Duodenal mucosa (tissue), 2 donors: ENCODE data around the gene PRND.
A peak's percentile ranks its signal among the peaks of the same experiment; 100 is the strongest.

Experiments
- H3K27ac ChIP-seq: one replicate; pipeline ENCODE4 v1.7.0; 2013; ENCODE audit warnings: low read depth, low read length
- H3K27me3 ChIP-seq, 2 donors: one replicate each; pipeline ENCODE4 v1.7.0; 2013; ENCODE audit warnings: low read length in 2 of 2, control low read depth in 1 of 2; ENCODE audit not compliant: insufficient read depth in 2 of 2, control insufficient read depth in 1 of 2
- H3K36me3 ChIP-seq, 2 donors: one replicate each; pipeline ENCODE4 v1.7.0; 2013; ENCODE audit warnings: low read length in 2 of 2, control low read depth in 1 of 2; ENCODE audit not compliant: insufficient read depth in 2 of 2, control insufficient read depth in 1 of 2
- H3K4me1 ChIP-seq, 2 donors: one replicate each; pipeline ENCODE4 v1.7.0; 2013; ENCODE audit warnings: low read length in 2 of 2, control low read depth in 1 of 2; ENCODE audit not compliant: insufficient read depth in 2 of 2, control insufficient read depth in 1 of 2
- H3K4me3 ChIP-seq, 2 donors: one replicate each; pipeline ENCODE4 v1.7.0; 2013; ENCODE audit warnings: low read length in 2 of 2, low read depth in 1 of 2
- H3K9ac ChIP-seq, 2 donors: one replicate each; pipeline ENCODE4 v1.7.0; 2013; ENCODE audit warnings: low read length in 2 of 2, low read depth in 1 of 2
- H3K9me3 ChIP-seq, 2 donors: one replicate each; pipeline ENCODE4 v1.7.0; 2013; ENCODE audit warnings: low read length in 2 of 2, control low read depth in 1 of 2; ENCODE audit not compliant: control insufficient read depth in 1 of 2

PRND gene

DNA sequence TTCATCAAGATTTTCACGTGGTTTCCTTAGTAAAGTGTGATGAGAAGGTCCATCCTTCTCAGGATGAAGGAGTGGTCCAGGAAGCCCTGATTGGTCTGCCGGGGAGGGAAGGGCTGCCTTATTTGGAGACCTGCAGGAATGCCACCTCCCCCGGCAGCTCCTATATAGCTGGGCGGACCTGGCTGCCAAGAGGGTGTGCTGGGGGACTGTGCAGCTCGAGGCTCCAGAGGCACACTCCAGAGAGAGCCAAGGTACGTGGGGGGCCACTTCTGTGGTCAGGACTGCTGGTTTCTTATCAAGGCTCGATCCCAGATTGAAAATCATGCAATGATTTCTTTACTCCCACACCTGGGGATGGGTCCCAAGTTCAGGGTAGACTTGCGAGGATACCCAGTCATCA, at the start of gene PRND:
Gene PRND (plus strand): TSS at position 191 of the 400 bp plus-strand sequence. CDS start 2,643 bp downstream, outside the sequence.
- no peaks in the 10 kb centered on the region for H3K36me3 ChIP-seq
- H3K4me1 ChIP-seq, result peaks cover 0 to 8% of the 10 kb centered on the region in 2 donors
- no peaks in the 10 kb centered on the region for H3K9me3 ChIP-seq
- H3K27me3 ChIP-seq, result no peaks in the 10 kb centered on the region
- no peak within 1 kb of the TSS for H3K27ac ChIP-seq
- H3K4me3 ChIP-seq, result peak within 1 kb of the TSS in 1 of 2 donors; percentile 22
- H3K9ac ChIP-seq, result peak within 1 kb of the TSS in 1 of 2 donors; percentile 10

DNA sequence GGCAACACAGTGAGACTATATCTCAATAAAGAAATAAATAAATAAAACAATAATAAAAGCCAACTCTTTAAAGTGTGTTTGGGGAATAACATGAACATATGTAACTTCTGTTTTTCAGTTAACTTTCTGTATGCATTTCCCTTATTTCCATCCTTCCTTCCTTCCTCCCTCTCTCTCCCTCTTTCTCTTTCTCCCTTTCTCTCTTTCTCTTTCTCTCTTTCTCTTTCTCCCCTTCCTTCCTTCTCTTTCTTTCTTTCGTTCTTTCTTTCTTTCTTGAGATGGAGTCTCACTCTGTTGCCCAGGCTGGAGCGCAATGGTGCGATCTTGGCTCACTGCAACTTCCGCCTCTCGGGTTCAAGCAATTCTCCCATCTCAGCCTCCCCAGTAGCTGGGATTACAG, 48.8 kb upstream of the PRND start:
- no peaks in the 10 kb centered on the region for H3K36me3 ChIP-seq
- no peak overlapping the region for H3K9ac ChIP-seq
- H3K9me3 ChIP-seq, result no peaks in the 10 kb centered on the region
- H3K4me3 ChIP-seq, result no peak overlapping the region
- no peaks in the 10 kb centered on the region for H3K4me1 ChIP-seq
- H3K27ac ChIP-seq, result no peak overlapping the region
- H3K27me3 ChIP-seq, result no peaks in the 10 kb centered on the region

DNA sequence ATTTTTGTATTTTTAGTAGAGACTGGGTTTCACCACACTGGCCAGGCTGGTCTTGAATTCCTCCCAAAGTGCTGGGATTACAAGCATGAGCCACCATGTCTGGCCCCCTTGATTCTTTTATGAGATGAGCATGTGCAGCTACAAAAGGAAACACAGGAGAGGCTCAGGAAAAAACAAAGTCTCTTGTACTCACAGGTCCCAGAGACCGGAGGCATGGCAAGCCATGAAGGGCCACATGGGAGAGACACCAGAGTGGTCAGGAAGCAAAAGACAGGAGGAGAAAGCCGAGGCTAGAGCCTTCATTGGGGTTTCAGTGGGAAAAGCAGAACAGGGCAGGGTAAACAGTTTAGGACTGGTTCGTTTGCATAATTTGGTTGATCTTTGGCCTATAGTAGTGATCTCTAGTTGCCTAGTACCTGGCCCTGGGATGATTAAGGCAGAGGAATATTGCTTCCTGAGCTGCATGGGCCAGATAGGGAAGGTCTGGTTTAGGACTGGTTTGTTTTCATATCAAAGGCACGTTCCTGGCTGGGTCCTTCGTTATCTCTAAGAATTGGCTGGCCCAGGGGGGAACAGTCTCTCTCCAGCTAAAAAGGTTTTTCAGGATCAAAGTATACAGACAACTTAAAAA, 48.2 kb upstream of the PRND start:
- Histone ChIP-seq H3K9me3 (no peaks in the 10 kb centered on the region), H3K27ac (no peak overlapping the region), H3K9ac (no peak overlapping the region), H3K4me3 (no peak overlapping the region), H3K27me3 (no peaks in the 10 kb centered on the region), H3K36me3 (no peaks in the 10 kb centered on the region), H3K4me1 (no peaks in the 10 kb centered on the region)

GRCh38 chr20:4674672-4675071, 47.0 kb upstream of the PRND start:
- H3K9ac ChIP-seq, result no peak overlapping the region
- no peaks in the 10 kb centered on the region for H3K36me3 ChIP-seq
- no peak overlapping the region for H3K4me3 ChIP-seq
- H3K9me3 ChIP-seq, result no peaks in the 10 kb centered on the region
- H3K4me1 ChIP-seq, result no peaks in the 10 kb centered on the region
- no peaks in the 10 kb centered on the region for H3K27me3 ChIP-seq
- no peak overlapping the region for H3K27ac ChIP-seq

- H3K27me3 ChIP-seq, result no peaks in the 10 kb centered on the region
- no peaks in the 10 kb centered on the region for H3K36me3 ChIP-seq
- H3K4me3 ChIP-seq, result no peak overlapping the region
- H3K9ac ChIP-seq, result no peak overlapping the region
- no peaks in the 10 kb centered on the region for H3K4me1 ChIP-seq
- no peak overlapping the region for H3K27ac ChIP-seq
- no peaks in the 10 kb centered on the region for H3K9me3 ChIP-seq
These were observed 43.9 kb upstream of the PRND start for GRCh38 chr20:4677846-4678245.

GRCh38 chr20:4681401-4681800, 40.3 kb upstream of the PRND start:
- H3K9me3 ChIP-seq, result no peaks in the 10 kb centered on the region
- no peak overlapping the region for H3K9ac ChIP-seq
- no peaks in the 10 kb centered on the region for H3K36me3 ChIP-seq
- peaks cover 4 to 10% of the 10 kb centered on the region in 2 donors for H3K4me1 ChIP-seq
- no peaks in the 10 kb centered on the region for H3K27me3 ChIP-seq
- H3K27ac ChIP-seq, result no peak overlapping the region
- no peak overlapping the region for H3K4me3 ChIP-seq

DNA sequence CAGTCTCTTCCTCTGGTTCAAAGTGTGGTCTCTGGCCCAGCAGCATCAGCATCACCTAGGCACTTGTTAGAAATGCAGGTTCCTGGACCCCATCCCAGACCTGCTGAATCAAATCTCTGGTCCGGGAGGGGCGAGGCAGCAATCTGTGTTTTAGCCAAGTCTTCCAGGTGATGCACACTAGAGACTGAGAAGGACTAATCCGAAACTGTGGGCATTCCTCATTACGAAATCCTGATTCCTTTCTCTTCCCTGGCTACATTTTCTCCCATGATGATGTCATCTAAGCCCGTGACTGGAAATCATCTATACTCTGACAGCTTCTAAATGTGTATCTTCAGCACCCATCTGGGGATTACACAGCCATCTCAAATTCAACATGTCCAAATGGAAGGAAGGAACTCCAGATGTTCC, 39.7 kb upstream of the PRND start:
- Histone ChIP-seq H3K9ac (no peak overlapping the region), H3K9me3 (no peaks in the 10 kb centered on the region), H3K27ac (no peak overlapping the region), H3K4me3 (no peak overlapping the region), H3K36me3 (no peaks in the 10 kb centered on the region), H3K4me1 (peaks cover 4 to 10% of the 10 kb centered on the region in 2 donors), H3K27me3 (no peaks in the 10 kb centered on the region)

DNA sequence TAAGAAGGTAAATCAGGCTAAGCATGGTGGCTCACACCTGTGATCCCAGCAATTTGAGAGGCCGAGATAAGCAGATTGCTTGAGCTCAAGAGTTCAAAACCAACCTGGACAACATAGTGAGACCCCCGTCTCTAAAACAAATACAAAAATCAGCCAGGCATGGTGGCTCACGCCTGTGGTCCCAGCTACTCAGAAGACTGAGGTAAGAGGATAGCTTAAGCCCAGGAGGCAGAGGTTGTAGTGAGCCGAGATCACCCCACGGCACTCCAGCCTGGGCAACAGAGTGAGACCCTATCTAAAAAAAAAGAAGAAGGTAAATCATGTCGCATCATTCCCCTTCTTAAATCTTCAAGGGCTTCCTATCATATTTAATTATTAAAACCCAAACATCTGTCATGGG, 39.0 kb upstream of the PRND start:
- Histone ChIP-seq H3K27ac (no peak overlapping the region), H3K9ac (no peak overlapping the region), H3K36me3 (no peaks in the 10 kb centered on the region), H3K4me1 (peaks cover 9 to 10% of the 10 kb centered on the region in 2 donors), H3K9me3 (no peaks in the 10 kb centered on the region), H3K27me3 (no peaks in the 10 kb centered on the region), H3K4me3 (no peak overlapping the region)

DNA sequence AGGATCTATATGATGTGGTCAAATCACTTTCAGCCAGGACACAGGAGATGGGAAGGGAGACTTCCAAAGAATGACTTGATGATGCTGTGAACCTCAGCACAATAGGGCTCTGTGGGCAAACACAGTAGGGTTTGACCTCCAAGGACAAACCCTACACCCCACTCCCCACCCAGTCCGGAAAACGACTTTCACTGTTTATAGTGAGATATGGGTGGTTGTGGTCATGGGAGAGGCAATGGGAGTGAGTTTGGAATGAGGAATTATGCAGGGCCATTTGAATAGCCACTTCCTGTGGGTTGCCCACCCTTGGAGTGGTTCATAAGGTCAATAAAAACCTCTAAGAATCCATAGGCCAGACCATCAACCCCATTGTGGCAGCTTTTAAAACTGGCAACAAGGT, 38.4 kb upstream of the PRND start:
- Histone ChIP-seq H3K27me3 (no peaks in the 10 kb centered on the region), H3K27ac (no peak overlapping the region), H3K36me3 (no peaks in the 10 kb centered on the region), H3K4me3 (no peak overlapping the region), H3K9ac (no peak overlapping the region), H3K9me3 (no peaks in the 10 kb centered on the region), H3K4me1 (peaks cover 9 to 10% of the 10 kb centered on the region in 2 donors)

DNA sequence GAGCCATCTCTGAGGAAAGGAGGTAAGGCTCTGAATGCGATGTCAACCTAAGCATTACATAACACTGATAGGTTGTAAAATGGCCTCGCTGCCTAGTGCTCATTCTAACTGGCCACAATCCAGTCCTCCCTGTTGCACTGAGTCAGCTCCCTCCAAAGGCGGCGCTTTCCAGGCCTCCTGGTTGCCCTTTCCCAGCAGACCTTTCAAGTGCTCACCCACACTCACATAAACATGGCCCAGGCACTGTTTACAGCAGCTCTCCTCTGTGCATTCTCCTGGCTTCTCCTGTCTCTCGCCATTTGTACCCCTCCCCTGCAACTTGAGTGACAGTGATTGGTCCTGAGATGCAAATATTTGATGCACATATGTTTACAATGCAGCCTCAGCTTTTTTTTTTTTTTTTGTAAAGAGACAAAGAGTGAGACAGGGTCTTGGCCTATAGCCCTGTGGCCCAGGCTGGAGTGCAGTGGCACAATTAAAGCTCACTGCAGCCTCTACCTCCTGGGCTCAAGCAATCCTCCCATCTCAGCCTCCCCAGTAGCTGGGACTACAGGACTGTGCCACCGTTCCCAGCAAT, 36.8 kb upstream of the PRND start:
- no peaks in the 10 kb centered on the region for H3K9me3 ChIP-seq
- H3K27me3 ChIP-seq, result no peaks in the 10 kb centered on the region
- H3K9ac ChIP-seq, result no peak overlapping the region
- H3K4me1 ChIP-seq, result peaks cover 9 to 10% of the 10 kb centered on the region in 2 donors
- no peaks in the 10 kb centered on the region for H3K36me3 ChIP-seq
- no peak overlapping the region for H3K4me3 ChIP-seq
- no peak overlapping the region for H3K27ac ChIP-seq
